Stimulated activated CD4-positive, alpha-beta T cell treated with anti-CD3 and anti-CD28 coated beads, TNF-alpha, amount 100 ng/mL, for 48 hours (primary cell): ENCODE results near the gene NUDC.

Source experiments
- DNase-seq, 3 donors: peaks; one replicate each; pipeline ENCODE4 v3.0.0-alpha.2; 2020; ENCODE audit warnings: low read depth in 3 of 3

The NUDC gene

DNA sequence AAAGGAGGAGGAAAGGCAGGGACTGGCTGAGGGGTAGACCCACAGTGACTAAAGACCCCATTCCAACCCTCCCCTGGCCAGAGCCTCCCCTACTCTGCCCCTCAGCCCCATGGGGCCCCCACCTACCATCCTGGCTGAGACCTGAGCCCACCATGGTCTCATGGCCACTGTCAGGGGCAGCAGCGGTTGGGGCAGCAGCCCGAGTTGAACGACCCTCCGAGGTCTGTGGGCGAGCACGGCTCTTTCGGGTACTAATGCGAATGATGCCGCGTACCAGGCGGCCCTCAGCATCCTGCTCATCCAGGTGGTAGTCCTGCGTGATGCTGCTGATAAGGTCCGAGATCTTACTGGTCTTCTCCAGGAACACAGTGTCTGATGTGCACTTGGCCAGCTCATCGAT is 29.7 kb downstream of the NUDC start:
- no peak for DNase-seq

DNA sequence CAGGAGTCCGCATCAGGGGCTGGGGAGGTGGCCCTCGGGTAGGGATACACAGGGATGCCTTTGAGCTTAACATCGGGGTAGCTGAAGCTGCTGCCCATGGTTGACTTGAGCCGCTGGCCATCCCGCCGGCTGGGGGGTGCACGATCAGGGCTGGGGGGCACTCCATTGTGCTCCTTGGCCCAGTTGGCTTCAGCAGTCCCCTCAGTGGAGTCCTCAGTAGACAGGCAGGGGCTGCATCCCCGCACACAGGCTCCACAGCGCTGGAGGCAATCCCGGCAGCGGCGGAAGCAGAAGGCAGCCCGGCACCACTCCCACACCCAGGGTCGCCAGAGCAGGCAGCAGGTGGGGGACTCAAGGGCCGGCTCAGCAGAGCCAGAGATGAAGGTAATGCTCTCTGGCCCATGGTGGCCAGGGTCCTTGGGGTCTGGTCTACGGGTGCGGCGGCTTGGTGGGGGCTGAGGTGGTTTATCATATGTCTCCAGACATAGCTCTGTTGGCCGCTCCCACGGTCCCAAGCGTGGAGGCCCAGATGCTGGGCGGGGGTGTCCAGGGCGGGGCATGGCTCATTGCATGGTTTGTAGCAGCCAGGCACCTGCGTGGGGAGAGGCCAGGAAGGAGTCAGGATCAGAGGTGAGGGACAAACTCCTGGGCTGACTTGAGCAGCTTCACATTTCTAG is 30.4 kb downstream of the NUDC start:
- no peak for DNase-seq

DNA sequence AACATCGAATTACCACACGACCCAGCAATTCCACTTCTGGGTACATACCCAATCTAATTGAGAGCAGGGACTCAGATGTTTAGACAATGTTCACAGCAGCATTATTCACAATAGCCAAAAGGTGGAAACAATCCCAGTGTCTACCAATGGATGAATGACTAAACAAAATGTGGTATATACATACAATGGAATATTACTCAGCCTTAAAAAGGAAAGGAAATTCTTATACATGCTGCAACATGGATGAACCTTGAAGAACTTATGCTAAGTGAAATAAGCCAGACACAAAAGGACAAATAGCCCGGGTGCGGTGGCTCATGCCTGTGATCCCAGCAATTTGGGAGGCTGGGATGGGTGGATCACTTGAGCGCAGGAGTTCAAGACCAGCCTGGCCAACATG is 31.8 kb downstream of the NUDC start:
- DNase-seq, result no peak

DNA sequence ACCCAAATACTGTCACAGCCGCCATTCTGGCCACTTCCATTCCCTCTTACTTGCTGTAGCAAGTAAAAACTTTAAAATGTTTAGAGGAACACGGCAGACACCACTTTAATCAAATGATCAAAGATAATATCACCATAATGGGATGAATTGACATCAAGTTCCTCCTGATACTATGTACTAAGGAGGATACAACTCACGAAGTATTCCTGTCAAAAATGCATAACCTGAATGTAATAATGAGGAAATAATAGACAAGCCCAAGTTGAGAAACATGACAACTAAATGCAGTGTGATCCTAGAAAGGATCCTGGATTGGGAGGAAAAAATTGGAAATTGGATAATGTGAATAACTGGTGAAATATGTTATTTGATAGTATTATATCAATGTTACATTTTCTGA is 34.8 kb downstream of the NUDC start:
- no peak for DNase-seq

DNA sequence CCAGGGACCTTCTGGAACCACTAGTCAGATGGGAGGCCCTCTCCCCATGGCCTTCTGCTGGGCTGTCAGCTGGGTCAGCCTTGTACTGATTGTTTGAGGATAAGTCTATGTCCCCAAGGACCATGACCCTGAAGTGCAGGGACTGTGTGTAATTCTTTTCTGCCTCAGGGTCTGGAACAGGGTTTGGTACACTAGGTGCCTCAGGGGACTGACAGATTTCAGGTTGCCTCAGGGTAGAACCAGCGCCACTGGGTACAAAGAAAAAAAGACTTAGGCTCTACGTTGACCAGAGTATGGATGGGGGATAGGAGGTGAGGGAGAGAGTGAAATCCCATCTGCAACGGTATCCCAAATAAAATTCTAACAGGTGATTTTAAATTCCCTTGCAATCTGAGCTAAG is 35.8 kb downstream of the NUDC start:
- DNase-seq, result no peak

DNA sequence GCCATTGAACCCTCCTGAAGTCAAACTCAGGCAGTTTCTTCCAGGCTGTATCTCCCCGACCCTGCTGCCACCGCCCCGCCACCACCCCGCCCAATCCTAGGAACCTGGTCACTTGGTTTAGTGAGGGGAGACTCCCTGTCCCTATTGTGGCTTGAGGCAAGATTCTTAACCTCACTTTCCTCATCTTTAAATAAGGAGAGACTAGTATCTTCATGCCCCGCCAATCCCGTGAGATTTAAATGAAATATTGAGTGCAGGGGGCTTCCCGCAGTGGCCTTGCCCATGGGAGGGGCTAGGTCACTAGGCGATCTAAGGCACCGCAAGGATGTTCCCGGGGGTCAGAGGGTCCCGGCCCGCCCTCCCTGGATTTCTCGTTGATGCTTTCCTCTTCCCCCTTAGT is 37.7 kb downstream of the NUDC start:
- DNase-seq, result no peak

DNA sequence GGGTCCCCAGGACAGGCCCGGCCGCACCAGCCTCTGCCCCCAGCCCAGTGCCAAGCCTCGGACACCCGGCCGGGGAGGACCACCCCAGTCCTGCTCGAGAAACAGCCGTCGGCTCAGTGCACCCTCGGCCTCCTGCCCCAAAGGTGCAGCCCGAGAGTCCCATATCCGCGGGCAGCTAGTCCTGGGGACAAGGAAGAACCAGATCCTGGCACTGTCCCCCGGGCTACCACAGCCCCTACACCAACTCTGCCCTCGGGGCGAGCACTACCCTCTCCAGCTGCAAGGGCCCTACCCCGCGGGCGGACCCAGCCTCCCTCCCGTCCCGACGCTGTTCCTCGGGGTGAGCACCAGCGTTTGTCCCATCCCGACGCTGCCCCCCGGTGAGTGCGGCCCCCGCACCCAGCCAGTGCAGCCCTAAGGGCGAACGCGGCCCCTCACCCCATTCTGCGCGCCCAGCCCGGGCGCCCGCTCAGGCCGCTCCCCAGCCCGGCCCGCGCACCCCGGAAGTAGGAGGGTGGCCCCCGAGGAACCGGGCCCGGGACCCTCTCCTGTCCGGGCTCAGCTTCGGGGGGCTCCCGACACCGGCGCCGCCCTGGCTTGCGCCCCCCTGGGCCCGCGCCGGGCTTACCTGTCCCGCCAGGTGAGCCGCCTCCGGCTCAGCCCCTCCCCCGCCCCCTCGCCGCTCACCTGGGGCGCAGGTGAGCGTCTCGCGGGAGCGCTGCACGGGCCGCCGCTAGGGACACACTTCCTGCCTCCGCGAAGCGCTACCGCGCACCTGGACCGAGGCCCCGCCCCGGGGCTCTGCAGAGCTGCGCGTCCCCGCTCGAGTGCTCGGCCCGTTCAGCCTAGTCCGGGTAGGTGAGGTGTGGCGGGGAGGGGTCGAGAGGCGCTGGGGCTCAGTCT is 38.4 kb downstream of the NUDC start, which contains the start of gene KDF1:
Gene KDF1, minus strand, starts transcription at position 747 of the 903 bp plus-strand sequence. CDS start 8,088 bp downstream, outside the sequence.
- peak in 1 of 3 donors; percentile 20 for DNase-seq

DNA sequence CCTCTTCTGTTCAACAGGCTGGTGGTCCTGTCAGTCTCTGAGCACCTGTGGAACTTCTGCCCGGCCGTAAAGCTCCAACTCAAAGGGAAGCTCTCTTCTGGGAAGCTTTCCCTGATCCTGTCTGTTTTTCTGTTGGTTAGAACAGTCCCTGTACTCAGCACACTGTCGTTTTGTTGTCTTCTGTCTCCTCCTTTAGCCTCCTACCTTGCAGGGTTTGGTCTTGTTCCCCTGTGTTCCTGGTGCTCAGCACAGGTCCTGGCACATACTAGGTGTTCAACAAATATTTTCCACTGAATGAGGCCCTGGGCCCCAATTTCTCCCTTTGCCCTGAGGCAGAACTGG is 39.1 kb downstream of the NUDC start:
- DNase-seq, result no peak

DNA sequence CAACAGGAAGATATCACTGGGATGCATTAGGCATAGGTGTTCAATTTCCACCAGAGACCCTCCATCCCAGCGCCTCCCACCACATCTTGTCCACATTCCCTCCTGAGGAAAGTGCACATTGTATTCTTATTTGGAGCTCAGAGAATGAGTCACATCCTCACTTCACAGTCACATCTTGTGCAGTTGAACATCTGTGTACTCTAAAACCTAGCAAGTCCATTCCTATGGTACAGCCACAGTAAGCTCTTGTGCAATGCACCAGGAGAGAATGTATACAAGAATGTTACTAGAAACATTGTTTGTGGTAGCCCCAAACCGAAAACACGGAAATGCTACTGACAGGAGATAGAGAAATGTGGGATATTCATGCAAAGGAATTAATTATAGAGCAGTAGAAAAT is 40.3 kb downstream of the NUDC start:
- no peak for DNase-seq

DNA sequence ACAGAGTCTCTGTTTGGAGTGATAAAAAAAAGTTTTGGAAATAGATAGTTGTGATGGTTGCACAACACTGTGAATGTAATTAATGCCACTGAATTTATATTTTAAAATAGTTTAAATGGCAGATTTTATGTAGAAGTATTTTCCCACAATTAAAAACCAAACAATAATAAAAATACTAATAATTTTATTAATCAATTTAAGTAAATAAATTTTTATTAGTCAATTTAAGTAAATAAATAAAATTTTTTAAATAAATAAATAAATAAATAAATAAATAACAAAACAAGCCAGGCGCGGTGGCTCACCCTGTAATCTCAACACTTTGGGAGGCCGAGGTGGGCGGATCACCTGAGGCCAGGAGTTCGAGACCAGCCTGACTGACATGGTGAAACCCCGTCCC is 43.7 kb downstream of the NUDC start:
- no peak for DNase-seq

DNA sequence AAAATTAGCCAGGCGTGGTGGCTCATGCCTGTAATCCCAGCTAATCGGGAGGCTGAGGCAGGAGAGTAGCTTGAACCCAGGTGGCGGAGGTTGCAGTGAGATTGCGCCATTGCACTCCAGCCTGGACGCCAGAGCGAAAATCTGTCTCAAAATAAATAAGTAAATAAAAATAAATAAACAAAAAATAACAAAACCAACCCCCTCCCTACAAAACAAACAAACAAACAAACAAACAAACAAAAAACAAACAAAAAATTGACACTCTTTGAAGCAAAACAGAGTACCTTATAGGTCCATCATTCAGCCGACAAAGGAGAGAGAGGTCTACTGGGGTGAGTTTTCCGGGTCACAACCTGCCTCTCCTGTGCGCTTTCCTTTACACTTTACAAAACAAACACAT is 44.1 kb downstream of the NUDC start:
- DNase-seq, result no peak

DNA sequence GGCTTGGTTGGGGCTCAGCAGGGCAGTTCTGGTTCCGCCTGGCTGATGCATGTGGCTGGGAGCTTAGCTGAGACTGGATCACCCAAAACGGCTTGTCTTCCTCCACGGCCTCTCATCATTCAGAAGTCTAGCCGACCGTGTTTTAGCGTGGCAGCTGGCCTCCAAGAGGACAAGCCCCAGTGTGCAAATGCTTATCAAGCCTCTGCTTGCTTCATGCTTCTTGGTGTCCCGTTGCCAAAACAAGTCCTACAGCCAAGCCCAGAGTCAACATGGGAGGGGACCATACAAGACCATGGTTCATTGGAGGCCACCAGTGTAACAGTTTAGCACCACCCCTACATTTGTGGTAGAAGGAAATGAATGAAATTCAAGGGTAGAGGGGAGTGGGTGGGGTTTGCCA is 49.3 kb downstream of the NUDC start:
- DNase-seq, result no peak

DNA sequence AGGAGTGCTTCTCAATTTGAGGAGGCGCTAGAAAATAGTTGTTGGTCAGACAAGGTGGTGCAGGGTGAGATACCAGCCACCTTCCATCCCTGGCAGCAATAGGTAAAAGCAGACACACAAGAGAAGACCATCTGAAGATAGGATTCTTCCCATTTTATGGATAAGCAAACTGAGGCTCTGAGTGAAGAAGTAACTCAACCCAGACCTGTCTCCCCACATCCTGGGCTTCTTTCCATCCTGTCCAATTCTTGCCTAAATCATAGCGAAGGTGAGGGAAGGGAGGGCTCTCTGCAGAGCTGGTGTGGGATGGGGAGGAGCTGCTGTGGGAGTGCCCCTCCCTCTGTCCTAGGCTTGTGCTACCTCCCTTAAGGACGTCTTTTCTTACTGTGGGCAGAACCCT is 50.0 kb downstream of the NUDC start:
- DNase-seq, result no peak

DNA sequence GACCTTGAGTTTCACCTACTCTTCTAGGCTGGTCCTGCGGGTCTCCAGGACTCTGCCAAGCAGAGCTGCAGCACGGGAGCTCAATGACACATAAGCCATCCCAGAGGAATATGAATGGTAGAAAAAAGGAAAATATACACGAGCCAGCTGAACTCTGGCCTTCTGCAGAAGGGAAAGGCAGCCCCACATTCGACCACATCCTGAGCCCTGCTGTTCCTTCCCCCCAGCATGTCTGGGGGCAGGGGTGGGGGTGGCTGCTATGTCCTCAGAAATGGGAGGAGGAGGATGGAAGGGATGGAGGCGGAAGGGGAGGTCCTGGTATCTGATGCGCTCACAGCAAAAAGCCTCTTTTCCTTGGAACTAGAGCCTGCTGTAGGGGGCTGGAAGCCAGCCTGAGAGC is 50.8 kb downstream of the NUDC start:
- no peak for DNase-seq

DNA sequence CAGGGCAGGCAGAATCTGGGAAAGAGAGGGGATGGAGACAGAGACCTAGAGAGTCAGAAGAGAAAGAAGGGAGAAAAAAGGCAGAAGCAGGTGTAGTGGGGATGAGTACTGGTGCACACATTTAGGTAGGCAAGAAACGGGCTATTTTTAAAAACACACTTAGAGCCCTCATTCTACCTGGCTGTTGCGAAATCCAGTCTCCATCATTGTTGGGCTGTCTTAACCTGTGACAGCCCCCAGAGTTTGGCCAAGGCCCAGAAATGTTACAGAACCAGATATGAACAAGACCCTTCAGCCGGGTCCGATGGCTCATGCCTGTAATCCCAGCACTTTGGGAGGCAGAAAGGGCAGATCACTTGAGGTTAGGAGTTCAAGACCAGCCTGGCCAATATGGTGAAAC is 51.3 kb downstream of the NUDC start:
- no peak for DNase-seq

DNA sequence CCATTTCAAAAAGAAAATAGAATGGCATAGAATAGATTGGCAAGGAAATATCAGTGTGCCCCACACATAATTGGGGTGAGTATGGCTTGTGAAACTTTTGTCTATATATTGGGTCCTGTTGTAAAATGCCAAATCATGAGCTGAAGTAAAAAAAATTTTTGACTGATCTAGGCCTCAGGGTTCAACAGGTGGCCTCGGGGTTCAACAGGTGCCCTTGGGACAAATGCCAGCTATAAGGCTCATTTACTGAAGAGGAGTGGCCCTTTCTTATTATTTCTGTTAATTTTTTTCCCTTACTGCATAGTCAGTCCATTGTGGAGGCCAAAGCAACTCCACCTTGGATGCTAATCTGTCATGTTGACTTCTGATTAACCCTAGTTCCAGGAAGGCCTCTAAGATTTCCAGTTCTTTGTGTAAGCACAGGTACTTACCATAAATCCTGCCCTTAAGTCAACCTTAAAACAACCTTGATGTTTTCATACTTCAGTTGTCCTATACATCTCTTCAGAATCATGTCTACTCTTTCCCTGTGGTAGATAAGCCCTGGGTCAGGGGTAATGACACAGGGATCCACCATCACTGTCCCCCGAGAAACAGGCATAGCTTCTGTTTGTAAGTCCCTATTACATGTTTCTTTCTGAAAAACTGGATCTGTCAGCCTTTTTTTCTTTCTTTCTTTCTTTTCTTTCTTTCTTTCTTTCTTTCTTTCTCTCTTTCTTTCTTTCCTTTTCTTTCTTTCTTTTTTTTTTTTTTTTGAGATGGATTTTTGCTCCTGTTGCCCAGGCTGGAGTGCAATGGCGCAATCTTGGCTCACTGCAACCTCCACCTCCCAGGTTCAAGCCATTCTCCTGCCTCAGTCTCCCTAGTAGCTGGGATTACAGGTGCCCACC is 55.3 kb downstream of the NUDC start:
- no peak for DNase-seq

DNA sequence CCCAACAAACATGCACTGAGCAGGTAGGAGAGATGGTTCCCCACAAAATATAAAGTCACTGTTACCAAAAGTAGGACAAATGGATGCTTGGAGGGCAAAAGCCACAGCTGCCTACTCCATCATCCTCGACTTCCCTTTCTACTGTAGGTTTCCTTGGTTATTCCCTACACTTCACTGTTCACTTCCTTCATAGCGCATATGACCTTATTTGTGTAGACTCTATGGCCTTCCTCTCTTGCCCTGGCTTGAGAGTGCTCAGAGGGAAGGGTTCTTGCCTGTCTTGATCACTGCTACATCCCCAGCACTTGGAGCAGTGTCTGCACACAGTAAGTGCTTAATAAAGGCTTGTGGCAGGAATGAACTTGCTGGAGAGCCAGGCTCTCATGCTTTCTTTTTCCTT is 57.4 kb downstream of the NUDC start:
- DNase-seq, result no peak

DNA sequence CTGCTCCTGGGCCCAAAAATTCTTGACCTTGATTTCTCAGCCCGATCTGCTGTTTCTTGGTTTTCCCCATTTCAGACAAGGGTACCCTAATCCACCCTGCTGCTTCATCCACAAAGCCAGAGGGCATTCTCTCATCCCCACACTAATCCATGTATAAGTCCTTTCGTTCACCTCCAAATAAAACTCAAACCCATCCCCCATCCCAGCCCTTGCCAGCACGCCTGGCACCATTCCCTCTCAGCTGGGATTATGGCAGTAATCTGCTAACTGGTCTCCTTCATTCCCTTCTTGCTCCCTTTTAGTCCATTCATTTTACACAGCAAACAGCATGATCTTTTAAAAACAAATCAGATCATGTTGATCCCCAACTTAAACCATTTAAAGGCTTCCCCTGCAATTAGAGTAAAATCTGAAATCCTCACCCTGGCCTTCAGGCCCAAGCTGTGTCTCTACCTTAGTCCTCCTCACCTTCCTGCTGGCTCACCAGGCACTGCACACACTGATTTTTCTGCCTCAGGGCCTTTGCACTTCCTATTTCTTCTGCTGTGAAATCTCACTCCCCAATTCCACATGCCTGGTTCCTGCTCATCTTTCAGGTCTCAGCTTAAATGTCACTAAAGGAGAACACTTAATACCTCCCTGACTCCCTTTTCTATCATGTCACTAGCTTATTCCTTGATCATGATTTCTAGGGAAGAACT is 59.8 kb downstream of the NUDC start:
- DNase-seq, result no peak

DNA sequence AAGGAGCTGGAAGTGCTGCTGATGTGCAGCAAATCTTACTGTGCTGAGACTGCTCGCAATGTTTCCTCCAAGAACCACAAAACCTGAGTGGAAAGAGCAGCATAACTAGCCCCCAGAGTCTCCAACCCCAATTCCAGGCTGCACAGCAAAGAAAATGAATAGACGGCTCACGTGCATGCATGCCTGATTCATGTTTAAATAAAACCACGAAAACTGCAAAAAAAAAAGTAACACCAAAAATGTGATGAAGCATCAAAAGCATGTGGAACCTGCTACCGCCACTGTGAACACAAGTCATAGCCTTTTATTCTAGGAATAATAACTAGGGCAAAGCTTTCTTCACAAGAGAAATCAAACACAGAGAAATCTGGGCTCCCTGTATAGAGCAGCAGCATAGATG is 62.3 kb downstream of the NUDC start:
- no peak for DNase-seq

DNA sequence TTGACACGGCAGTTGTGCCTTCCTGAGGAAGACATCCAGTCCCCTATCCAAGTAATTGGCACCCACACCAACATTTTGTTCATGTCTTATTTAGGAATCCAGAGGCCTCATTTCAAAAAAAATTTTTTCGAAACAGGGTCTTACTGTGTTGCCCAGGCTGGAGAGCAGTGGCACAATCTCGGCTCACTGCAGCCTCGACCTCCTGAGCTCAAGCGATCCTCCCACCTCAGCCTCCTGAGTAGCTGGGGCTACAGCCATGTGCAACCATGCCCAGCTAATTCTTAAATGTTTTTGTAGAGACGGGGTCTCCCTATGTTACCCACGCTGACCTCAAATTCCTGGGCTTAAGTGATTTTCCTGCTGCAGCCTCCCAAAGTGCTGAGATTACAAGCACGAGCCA is 62.7 kb downstream of the NUDC start:
- no peak for DNase-seq

DNA sequence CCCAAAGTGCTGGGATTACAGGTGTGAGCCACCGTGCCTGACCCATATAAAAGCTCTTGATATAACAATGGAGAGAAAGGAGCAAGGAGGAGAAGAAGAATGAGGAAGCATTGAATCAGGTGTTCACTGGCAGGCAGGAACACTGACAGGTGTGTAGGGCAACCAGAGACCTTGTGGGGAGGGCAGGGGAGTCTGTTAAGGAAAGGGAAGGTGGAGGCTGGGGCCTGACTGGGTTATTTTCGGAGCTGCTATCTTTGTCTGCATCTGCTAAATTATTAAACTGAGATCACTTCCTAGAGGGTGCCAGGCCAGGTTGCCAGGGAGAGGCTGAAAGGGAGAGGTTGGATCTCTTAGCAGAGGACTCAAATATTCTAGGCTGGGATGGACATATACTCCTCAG is 65.1 kb downstream of the NUDC start:
- no peak for DNase-seq
